Spleen (tissue), 11 donors: ENCODE data around the gene PLVAP. TPM values are rescaled to one million over a fixed set of nuclear protein-coding genes. Genes with fewer than 3 reads are reported as not detected.

Experiments
- DNase-seq: peaks from one replicate; pipeline ENCODE4 v3.0.0-alpha.2; 2020
- H3K27ac ChIP-seq, 8 donors: fragments of 200-600 bp; sonication (generic) in 7 of 8; 1 replicate in 4 of 8; 2 replicates in 4 of 8; pipeline versions ENCODE4 v1.5.0 to v1.8.0; 2016 to 2021; ENCODE audit warnings: inconsistent platforms in 4 of 8, mild to moderate bottlenecking in 4 of 8, moderate library complexity in 1 of 8
- H3K27me3 ChIP-seq, 7 donors: fragments of 200-600 bp; sonication (generic) in 6 of 7; replicated peaks in 1 of 7; 1 replicate in 4 of 7; 2 replicates in 3 of 7; pipeline versions ENCODE4 v1.5.0 to v1.8.0; 2016 to 2021; ENCODE audit warnings: inconsistent platforms in 3 of 7, mild to moderate bottlenecking in 1 of 7
- H3K36me3 ChIP-seq, 6 donors: fragments of 200-600 bp; sonication (generic) in 5 of 6; 1 replicate in 4 of 6; 2 replicates in 2 of 6; pipeline versions ENCODE4 v1.5.0 to v1.8.0; 2016 to 2021; ENCODE audit warnings: inconsistent platforms in 2 of 6
- H3K4me1 ChIP-seq, 6 donors: fragments of 200-600 bp; sonication (generic) in 5 of 6; 1 replicate in 3 of 6; 2 replicates in 3 of 6; pipeline versions ENCODE4 v1.5.0 to v1.8.0; 2016 to 2021; ENCODE audit warnings: inconsistent platforms in 3 of 6
- H3K4me3 ChIP-seq, 8 donors: fragments of 200-600 bp; sonication (generic) in 7 of 8; 1 replicate in 4 of 8; 2 replicates in 4 of 8; pipeline versions ENCODE4 v1.5.0 to v1.8.0; 2016 to 2021; ENCODE audit warnings: inconsistent platforms in 4 of 8, mild to moderate bottlenecking in 4 of 8, moderate library complexity in 2 of 8
- H3K9me3 ChIP-seq, 8 donors: fragments of 200-600 bp; sonication (generic) in 7 of 8; 1 replicate in 4 of 8; 2 replicates in 4 of 8; pipeline versions ENCODE4 v1.5.0 to v1.8.0; 2016 to 2021; ENCODE audit warnings: inconsistent platforms in 4 of 8
- CTCF ChIP-seq, 11 experiments: fragments of 200-600 bp in 7 of 11; fragments of 450-650 bp in 4 of 11; sonication (generic) in 4 of 11; IDR thresholded peaks in 8 of 11; conservative IDR thresholded peaks in 3 of 11; 1 replicate in 7 of 11; 2 replicates in 4 of 11; pipeline versions ENCODE4 v1.4.0 to v1.8.0; 2016 to 2021; ENCODE audit warnings: antibody characterized with exemption in 11 of 11, inconsistent platforms in 4 of 11, mild to moderate bottlenecking in 1 of 11
- POLR2A ChIP-seq, 3 donors: fragments of 450-650 bp; IDR thresholded peaks; one replicate each; pipeline ENCODE4 v1.5.1; 2017; ENCODE audit warnings: antibody characterized with exemption in 3 of 3, mild to moderate bottlenecking in 1 of 3
- POLR2AphosphoS5 ChIP-seq, 3 donors: sonication (generic); formaldehyde crosslinking; IDR thresholded peaks; one replicate each; pipeline ENCODE4 v1.5.1; 2017; ENCODE audit warnings: antibody characterized with exemption in 3 of 3
- WGBS, 5 donors: extraction: QIAGEN DNeasy Blood & Tissue Kit in 3 of 5; methylation state at CpG; one replicate each; pipeline versions ENCODE4 v1.1.5 to v1.1.7; 2013 to 2018; 5-methylcytosine and 5-hydroxymethylcytosine counted together
- intact Hi-C: fragments of 100-400 bp; cut with DNase I; formaldehyde crosslinking; loops from one replicate; pipeline ENCODE4 v1.15.0; 2023; ENCODE audit warnings: low total_unique reads
- polyA plus RNA-seq, 3 donors: library from polyadenylated mRNA; stranded (reverse); fragments of 200-250 nt; gene quantifications; one replicate each; pipeline ENCODE4 v1.2.1, GENCODE V29; 2013
- total RNA-seq, 7 donors: library from RNA; depleted of rRNA in 3 of 7; stranded (reverse); fragments of >200 nt in 3 of 7; fragmentation: NEBNext Ultra II Directional in 4 of 7; extraction: Animal tissue kit (Norgen Biotek cat#: 25700) in 4 of 7; gene quantifications; one replicate each; pipeline versions ENCODE4 v1.1.0 to v1.2.1, GENCODE V29; 2016 to 2021
- donor health status: healthy with polysubstance abuse.
- donor health status: DM: no; HTN: no; CAD: no; lungs with moderate emphysema.
- donor health status: DM: no; HTN: no; CAD: no.
- donor health status: Bipolar disorder and iron deficiency.
- donor health status: healthy.
- donor health status: DM: no; HTN: no; CAD: no.
- donor health status: DM: yes; HTN: yes; CAD: no.

PLVAP gene
- total and polyA plus RNA-seq, 10 donors = 26.6 to 555 (median 266) TPM

GRCh38 chr19:17305517-17306284, 71.4 kb downstream of the PLVAP start, which contains the start of gene MRPL34:
Gene MRPL34 (plus strand): TSS chr19:17305872. CDS start chr19:17305893, 21 bp downstream.
- DNase-seq = peak; percentile 100
- intact Hi-C loops = no loop called here

GRCh38 chr19:17305216-17305516, 72.0 kb downstream of the PLVAP start:
- intact Hi-C loops = no loop called here
- Histone ChIP-seq H3K4me3 (peak overlapping the region; percentile 48 to 88 (median 74)), H3K9me3 (no peaks in the 10 kb centered on the region), H3K27ac (peak overlapping the region; percentile 22 to 97 (median 92)), H3K36me3 (peaks cover 0 to 14% (median 7%) of the 10 kb centered on the region in 6 donors), H3K4me1 (peaks cover 34 to 87% (median 62%) of the 10 kb centered on the region in 6 donors), H3K27me3 (no peaks in the 10 kb centered on the region)
- 0 to 3% (median 1%) methylated on average over 5 to 7 of the region's 7 CpGs for WGBS, 5 donors
- TF ChIP-seq CTCF (IDR thresholded peaks at IDR 0.05 in 8 of 11, conservative IDR thresholded peaks at IDR 0.05 in 3 of 11) = no peak
- no peak for TF ChIP-seq POLR2AphosphoS5 (IDR thresholded peaks at IDR 0.05)
- TF ChIP-seq POLR2A (IDR thresholded peaks at IDR 0.05) = no peak
- DNase-seq = no peak

More at GRCh38 chr19:17305517-17306284, 71.4 kb downstream of the PLVAP start, which contains the start of gene MRPL34:
- Histone ChIP-seq H3K36me3 (peaks cover 0 to 8% (median 6%) of the 10 kb centered on the region in 6 donors), H3K27ac (peak within 1 kb of the TSS; percentile 66 to 97 (median 92)), H3K27me3 (no peaks in the 10 kb centered on the region), H3K4me1 (peaks cover 39 to 87% (median 67%) of the 10 kb centered on the region in 6 donors), H3K4me3 (peak within 1 kb of the TSS; percentile 48 to 88 (median 74)), H3K9me3 (no peaks in the 10 kb centered on the region)
- WGBS, 5 donors = 0 to 1% (median 0%) methylated on average over 35 to 55 of the region's 55 CpGs
- TF ChIP-seq CTCF (IDR thresholded peaks at IDR 0.05 in 8 of 11, conservative IDR thresholded peaks at IDR 0.05 in 3 of 11) (peak; percentile 85 to 97 (median 91)), POLR2AphosphoS5 (IDR thresholded peaks at IDR 0.05) (peak; percentile 99), POLR2A (IDR thresholded peaks at IDR 0.05) (peak in 1 of 3 donors; percentile 88)

GRCh38 chr19:17304386-17305215, 72.5 kb downstream of the PLVAP start:
- H3K4me1 ChIP-seq = peaks cover 31 to 82% (median 56%) of the 10 kb centered on the region in 6 donors
- no peak for DNase-seq

More at GRCh38 chr19:17304386-17305215, 72.5 kb downstream of the PLVAP start:
- H3K9me3 ChIP-seq = no peaks in the 10 kb centered on the region
- H3K27me3 ChIP-seq = no peaks in the 10 kb centered on the region
- intact Hi-C loops = no loop called here
- TF ChIP-seq CTCF (IDR thresholded peaks at IDR 0.05 in 8 of 11, conservative IDR thresholded peaks at IDR 0.05 in 3 of 11) (no peak), POLR2AphosphoS5 (IDR thresholded peaks at IDR 0.05) (no peak), POLR2A (IDR thresholded peaks at IDR 0.05) (no peak)
- WGBS, 5 donors = 74 to 83% (median 79%) methylated on average over 11 to 12 of the region's 12 CpGs
- H3K4me3 ChIP-seq = peak overlapping the region in 5 of 8 donors; percentile 68 to 88 (median 77)
- H3K27ac ChIP-seq = peak overlapping the region; percentile 22 to 97 (median 92)
- peaks cover 0 to 19% (median 7%) of the 10 kb centered on the region in 6 donors for H3K36me3 ChIP-seq
